ENCODE measurements around the gene PABPN1L.

The PABPN1L gene, protein sequence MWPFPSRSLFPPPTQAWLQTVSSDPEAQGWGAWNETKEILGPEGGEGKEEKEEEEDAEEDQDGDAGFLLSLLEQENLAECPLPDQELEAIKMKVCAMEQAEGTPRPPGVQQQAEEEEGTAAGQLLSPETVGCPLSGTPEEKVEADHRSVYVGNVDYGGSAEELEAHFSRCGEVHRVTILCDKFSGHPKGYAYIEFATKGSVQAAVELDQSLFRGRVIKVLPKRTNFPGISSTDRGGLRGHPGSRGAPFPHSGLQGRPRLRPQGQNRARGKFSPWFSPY

DNA sequence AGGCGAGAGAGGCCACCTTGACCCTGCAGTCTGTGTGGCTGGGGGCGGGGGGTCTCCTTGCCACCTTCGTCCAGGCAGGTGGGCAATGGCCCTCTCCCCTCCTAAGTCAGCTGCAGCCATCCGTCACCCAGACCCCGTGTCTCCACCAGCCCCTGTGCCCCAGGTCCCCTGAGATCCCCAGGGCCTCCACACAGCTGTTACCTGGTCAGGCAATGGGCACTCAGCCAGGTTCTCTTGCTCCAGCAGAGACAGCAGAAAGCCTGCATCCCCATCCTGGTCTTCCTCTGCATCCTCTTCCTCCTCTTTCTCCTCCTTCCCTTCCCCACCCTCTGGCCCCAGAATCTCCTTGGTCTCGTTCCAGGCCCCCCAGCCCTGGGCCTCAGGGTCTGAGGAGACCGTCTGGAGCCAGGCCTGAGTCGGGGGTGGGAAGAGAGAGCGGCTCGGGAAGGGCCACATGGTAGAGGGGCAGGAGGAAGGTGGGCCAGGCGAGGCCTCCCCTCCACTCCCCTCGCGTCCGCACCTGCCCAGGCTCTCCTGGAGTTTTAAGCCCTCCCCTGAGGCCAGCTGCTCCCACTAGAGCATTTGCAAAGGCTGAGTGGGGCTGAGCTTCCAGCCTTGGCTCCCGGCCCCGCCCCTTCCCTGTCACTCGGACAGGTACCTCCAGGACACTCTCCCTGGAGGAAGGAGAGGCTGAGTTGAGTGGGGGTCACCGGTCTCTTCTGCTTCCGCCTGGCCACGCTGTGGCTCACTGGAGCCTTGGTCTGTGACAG is at the start of gene PABPN1L:
TSS of gene PABPN1L (minus strand) at position 510 of the 770 bp plus-strand sequence. CDS start at position 456, 54 bp downstream.
- DNase-seq, result no peak

DNA sequence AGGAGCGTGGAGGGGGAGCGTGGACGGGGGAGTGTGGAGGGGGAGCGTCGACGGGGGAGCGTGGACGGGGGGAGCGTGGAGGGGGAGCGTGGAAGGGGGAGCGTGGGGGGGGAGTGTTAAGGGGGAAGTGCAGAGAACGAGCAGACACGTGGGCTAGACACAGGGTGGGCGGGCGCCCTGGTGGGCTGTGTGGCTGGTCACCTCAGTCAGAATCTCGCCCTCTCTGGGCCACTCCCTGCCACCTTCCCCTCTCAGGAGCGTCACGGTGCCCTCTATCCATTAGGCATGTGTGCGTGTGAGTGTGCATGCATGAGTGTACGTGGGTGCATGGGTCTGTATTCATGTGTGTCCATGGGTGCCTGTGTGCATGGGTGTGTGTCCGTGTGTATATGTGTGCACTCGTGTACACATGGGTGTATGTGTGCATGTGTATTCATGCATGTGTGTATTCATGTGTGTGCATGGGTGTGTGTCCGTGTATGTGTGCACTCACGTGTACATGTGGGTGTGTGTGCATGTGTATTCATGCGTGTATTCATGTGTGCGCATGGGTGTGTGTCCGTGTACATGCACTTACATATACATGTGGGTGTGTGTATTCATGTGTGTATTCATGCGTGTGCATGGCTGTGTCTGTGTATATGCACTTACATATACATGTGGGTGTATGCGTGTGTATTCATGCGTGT is 49.3 kb upstream of the PABPN1L start:
- no peak for DNase-seq

DNA sequence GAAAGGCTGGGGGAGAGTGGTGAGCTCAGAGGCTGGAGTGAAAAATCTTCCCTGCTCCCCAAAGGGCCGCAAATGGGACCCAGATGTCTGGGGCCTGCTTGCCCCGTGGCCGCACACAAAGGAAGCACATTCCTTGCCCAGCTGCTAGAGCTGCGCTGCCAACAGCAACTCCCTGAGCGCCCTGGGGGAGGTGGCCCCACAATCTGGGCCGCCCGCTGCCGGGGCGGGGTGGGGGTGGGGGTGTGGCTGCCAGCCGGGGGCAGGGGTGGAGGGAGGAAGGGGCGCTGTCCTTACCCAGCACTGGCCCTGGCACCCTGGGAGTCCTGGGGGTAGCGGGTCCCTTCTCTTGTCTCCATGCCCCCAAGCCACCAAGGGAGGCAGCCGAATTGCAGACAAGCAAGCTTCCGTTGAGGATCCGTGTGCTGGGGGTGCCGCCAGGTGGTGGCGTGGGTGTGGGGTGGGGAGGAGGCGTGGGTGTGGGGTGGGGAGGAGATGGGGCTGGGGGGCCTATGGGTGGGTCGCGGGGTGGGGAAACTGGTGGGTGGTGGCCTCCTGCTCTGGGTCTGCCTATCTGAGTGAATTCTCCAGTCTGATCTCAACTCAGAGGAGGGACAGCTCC is 48.4 kb upstream of the PABPN1L start:
- DNase-seq, result no peak

DNA sequence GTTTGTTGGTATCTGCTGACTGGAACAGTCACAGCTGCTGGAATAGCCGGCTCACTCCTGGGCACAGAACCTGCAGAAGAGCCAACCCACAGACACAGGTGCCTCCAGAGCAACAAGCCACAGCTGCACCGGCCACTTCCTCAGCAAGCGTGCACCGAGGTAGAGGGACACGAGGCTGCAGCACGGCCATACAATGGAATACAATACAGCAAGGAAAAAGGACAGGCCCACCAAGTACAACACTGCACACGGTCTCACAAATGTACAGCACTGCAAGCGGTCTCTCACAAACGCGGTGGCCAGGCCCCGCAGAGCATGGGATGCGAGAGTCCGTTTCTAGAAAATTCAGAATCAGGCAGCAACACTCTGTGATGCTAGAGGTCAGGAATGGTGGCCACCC is 47.4 kb upstream of the PABPN1L start:
- DNase-seq, result no peak

DNA sequence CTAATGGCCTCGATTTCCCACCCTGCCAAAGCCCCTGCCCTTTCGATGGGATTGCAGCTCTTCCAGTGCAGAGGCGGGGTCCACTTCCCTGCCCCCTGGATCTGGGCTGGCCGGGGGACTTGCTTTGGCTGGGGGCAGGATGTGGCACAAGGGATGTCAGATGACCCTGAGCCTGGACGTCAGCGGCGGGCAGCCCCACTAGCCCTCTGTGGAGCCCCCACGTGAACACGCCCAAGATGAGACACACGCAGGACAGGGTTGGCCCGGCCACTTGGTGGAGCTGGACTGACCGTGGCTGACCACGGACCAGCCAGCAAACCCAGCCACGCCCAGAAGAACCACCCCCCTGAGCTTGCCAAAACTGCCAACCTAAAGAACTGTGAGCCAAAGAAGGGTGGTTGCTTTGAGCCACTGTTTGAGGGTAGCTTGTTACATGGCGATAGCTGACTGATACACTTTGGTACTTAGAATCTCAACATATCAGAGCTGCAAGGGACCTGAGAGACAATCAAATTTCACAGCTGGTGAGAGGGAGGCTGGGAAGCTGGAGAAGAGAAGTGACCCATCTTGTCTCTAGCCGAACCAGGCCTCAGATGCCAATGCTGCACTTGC is 46.6 kb upstream of the PABPN1L start:
- no peak for DNase-seq

DNA sequence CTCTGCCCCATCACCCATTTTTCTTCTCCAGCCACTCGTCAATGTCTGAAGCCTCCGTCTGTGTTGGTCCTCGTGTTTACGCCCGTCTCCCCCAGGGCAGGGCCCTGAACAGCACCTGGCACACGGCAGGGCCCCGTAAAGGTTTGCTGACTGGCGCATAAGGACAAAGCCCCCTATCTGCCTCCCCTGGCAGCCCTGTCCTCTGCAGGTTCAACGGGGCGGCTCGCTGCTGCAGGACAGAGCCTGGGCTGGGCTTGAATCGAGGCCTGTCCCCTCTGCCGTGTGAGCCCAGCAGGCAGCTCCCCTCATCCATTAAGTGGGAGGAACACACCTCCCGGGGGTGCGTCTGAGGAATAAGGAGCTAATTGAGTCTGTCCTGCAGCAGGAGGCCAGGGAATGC is 46.1 kb upstream of the PABPN1L start:
- DNase-seq, result no peak

DNA sequence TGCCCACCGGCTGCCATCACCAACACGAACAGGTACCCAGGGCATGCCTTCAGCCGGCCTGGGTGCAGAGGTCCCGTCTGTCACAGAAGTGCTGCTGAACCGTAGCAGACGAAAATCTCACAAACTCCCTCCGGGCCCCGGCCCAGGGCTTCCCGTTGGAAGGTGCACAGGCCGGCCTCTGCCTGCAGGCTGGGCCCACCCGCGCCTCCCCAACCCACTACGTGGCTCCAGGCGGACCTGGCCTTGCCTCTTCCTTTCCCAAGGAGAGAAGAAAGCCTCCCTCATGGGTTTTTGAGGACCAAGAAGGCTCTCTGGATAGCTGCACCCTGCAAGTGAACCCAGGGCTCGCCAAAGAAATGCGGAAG is 45.5 kb upstream of the PABPN1L start:
- DNase-seq, result no peak

DNA sequence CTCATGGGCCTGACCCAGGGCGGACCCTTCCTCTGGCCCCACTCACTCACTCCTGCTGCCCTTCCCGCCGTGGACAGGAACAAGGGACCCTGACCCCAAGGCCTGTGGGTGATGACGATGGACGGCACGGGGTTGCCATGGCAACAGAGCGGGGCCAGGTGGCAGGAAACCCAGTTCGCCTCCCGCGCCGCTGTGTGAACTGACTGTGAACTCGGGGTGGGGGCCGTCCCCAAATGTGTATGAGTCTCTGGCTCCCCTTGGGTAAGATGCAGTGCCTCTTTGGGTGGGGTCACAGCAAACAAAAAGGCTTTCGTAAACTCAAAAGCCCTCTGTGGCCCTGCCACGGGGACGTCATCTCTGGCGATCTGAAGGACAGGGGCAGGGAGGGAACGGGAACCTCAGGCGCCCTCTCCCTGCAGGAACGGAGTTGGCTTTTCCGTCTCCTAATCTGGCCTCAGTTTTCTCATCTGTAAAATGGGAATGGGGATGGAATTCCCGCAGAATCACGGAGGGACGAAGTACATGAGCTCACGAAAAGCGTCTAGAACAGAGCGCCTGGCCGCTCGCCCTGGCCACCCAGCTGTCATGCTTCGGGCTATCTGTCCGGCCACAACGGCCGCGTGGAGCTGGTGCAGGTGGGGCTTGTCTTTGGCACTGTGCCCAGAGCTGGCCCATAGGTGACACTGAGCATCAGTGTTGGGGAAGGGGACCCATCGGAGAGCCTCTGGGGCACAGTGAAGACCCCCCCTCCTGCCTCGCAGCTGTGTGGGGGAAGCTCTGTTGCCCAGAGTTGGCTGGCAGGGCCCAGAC is 44.9 kb upstream of the PABPN1L start:
- no peak for DNase-seq

DNA sequence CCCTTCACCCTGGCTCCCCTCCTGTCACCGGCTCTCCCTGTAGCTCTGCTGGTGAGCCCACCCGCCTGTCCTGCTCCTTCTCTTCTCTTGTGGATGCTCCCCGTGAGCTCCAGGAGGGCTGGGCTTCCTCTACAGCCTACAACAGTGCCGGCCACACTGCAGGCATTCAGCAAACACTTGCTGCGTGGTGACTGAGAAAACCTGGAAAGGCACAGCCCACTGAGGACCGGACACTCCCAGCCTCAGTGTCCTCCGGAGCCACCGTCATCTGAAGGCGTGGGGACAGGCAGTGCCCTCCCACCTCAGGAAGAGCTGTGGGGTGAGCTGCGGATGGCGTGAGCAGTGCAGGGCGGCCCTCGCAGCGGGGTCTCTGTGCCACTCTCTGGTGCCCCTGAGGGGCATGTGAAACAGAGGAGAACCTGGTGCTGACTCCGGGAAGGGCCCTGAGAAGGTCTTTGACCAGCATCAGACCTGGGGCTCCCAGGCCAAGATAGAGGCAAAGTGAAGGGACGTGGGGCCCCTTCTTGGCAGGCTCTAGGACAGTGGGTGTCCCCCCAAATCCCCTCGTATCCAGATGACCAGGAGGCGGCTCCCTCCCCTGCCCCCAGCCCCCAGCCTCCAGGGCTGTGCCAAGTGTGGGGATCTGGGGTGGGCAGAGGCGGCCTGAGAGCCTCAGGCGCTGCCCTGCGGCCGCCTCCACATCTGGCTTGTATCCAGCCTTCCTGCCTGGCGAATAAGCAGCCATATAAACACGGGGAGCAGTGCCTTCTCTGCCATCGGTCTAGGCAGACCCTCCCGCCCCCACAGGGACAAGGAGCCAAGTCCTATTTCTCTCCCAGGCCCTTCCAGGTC is 44.0 kb upstream of the PABPN1L start:
- DNase-seq, result no peak

DNA sequence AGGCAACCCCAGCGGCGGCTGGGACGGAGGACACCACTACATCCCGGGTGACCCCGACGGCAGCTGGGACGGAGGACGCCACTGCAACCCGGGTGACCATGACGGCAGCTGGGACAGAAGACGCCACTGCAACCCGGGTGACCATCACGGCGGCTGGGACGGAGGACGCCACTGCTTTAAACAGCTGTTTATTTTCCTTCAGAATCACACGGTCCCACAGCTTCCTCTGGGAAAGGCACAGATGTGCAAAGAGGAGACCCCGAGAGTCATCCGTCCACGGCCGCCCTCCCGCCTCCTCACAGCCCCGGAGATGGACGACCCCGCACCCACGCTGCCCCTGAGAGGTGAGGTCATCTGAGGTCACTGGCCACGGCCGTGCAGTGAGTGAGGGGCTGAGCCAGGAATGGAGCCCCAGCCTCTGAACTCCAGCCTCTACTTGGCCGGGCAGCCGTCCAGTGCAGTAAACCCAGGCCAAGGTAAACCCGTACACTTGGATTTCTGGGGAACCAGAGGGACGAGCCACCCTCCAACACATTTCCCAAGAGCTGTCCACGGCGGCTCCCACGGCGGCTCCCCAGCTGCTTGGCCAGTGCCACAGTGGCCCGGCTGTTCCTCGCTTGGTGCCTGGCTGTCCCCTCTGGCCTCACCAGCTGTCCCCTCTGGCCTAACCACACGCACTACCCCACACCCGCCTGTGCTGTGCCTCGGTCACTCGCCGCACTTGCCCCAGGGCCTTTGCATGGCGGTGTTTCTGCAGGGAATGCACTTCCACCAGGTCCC is 43.2 kb upstream of the PABPN1L start:
- DNase-seq, result no peak

DNA sequence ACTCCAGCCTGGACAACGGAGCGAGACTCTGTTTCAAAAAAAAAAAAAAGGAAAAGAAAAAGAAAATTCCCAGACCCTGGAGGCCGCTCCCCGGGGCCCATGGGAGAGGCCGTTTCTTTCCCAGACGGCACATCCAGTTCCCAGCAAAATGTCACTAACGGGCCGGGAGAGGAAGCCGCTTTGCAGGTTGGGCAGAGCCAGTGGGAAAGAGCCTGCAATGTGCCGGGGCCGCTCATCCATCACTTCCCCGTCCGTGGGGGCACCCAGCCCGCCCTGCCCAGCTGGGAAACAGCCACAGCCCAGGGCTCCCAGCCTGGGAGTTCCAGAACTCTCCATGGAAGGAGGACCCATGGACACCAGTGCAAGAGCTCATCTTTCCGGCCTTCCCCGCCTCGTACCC is 41.8 kb upstream of the PABPN1L start:
- no peak for DNase-seq

DNA sequence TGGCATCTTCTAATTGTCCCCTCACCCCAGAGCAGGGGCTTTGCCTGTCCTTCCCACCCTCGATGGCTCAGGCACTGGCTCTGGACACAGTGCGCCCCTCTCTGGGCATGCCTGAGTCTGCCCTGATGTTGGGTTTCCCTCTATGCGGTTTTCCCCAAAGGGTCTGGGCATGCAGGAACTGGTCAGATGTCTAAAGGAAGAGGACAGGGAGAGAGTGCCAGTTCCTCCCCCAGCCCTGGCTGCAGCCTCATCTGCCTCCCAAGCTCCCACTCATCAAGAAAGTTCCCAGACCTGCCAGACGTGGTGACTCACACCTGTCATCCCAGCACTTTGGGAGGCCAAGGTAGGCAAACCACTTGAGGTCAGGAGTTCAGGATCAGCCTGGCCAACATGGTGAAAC is 41.3 kb upstream of the PABPN1L start:
- DNase-seq, result no peak

DNA sequence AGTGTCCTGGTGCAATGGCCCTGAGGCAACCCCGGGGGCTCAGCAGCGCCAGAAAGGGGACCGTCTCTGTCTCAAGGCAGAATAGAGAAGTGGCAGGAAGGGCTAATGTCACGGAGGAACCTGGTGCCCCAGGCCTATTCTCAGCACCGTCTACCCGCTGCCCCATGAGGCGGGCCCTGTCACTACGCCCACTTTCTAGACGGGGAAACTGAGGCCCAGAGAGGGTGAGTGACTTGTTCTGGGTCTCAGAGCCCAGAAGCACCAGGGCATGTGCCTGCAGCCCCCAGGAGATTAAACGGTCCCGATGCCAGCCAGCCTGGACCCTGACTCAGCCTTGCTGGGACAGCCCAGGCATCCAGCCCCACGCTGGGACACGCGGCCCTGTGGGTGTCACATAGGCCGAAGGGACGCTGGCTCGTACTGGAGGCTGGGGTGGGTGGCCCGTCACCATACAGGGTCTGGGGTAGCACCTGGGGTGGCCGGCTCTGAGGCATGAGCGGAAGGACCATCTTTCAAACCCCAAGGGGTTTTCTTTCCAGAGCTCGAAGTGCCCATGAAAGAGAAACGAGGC is 40.2 kb upstream of the PABPN1L start:
- no peak for DNase-seq

DNA sequence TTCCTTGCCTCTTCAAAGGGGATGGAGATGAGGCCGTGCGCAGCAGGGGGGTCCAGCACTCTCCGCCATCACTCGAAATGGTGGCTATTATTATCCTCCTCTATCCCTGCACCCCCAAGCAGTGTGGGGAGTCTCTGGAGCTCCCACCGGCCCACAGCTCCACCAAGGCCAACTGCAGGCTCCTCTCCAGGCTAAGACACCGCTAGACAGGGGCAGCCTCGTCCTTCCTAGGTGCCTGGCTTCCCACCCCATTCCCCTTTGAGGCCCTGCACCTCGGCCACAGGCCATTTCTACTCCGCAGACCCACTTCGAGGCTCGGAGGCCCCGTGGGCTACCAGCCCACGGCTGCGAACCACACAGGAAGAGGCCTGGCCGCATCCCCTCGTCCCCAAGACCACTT is 39.6 kb upstream of the PABPN1L start:
- DNase-seq, result no peak

DNA sequence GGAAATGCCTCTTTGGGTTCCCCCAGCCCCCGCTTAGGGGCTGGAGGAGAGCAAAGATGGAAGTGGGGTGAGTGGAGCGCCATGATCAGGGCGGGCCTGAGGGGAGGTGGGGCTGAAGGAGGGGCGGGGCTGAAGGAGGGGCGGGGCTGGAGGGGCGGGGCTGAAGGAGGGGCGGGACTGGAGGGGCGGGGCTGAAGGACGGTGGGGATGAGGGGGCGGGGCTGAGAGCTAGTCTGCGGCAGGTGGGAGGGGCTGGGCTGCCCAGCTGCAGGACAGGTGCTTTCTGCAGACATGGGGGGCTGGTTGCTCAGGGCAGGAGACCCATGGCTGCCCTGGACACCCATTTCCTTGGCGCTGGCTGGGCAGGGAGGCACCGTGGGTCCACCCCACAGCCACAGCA is 39.1 kb upstream of the PABPN1L start:
- DNase-seq, result peak; percentile 2

DNA sequence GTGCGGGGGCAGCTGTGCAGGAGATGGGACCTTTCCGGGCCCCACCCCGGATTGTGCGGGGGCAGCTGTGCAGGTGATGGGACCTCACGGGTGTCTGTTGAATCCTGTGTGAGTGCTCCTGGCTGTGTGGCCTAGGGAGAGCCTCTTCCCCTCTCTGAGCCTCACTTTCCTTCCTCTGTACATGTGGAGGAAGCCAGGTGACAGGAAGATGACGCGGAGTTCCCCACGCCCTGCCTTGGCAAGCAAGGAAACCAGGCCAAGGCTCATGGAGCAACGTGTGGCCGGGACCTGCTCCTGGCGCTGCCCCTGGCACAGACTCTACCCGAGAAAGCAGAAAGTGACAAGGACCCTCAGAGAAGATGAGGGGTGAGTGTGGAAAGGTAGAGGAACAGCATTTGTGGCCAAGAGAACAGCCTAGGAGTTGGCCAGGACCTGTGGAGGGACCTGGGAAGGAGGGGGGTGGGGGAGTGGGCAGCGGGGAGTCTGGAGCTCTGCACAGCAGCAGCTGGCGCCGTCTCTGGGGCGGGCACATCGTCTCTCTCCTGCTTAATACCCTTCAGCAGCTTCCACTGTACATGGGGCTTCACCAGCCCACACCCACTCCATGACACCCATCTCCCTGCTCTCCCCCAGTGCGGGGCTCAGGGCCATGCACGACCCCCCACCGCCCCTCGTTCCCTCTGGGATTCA is 38.4 kb upstream of the PABPN1L start:
- DNase-seq, result no peak

DNA sequence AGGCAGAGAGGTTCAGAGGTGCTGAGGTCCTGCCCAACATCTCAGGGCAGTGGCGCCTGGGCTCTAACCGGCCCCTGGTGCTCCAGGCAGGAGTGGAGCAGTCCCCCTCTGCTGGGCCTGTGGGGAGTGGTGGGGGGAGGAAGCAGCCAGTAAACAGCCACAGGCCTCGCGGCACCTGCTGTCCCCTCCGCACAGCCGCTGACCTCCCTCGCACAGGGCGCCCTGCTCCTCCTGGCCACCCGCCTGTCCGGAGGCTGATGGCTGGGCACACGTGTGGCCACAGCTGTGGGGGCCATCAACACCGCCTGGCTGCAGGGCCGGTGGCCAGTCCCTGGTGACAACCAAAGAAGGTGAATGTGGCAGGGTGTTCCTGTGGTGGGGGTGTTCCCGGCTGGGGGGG is 36.8 kb upstream of the PABPN1L start:
- DNase-seq, result no peak

DNA sequence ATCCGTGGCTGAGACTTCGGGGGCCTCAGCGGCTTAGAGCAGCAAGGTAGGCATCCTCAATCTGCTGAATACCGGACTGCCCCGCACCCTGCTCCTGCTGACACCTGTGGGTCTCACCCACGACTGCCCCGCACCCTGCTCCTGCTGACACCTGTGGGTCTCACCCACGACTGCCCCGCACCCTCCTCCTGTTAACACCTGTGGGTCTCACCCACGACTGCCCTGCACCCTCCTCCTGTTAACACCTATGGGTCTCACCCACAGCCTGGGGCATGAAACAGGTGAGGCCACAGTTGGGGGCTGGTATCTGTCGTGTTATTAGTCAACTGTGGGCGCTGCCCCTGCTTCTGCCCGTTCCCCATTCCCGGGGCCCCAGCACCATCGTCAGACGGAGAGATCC is 36.3 kb upstream of the PABPN1L start:
- no peak for DNase-seq

DNA sequence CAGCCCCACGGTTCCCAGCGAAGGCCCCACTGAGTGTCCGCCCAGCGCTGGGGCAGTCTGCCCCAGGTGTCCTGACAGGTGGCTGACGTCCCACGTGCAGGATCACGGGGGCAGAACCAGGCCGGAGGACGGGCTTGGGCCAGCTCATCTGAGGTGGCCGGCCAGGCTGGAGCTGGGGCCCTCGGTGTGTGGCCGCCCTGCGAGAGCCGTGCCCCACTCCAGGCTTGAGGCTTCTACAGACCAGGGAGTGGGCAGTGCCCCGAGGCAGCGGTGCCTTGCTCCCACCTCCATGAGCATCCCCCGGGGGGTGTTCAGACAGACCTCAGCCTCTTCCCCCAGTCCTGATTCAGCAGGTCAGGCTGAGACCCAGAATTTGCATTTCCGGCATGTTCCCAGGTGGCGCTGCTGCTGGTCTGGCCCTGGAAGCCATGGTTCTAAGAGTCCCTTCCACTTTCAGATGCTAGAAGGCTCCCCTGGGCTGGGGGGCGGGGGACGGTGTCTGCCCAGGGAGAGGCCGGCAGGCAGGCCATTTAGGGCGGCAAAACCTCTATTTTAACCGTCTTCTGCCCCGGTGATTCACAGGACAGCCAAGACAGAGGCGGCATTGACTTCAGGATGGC is 35.4 kb upstream of the PABPN1L start:
- no peak for DNase-seq

All from CD4-positive, alpha-beta T cell treated with Interleukin-12 subunit alpha and Interleukin-12 subunit beta, for 1 hour (primary cell).